Measurements from ENCODE around the gene PCCA.

PCCA gene

GRCh38 chr13:100476963-100477362 is 388.1 kb downstream of the PCCA start:
- no peak overlapping the region for H3K4me3 ChIP-seq (ENCODE audit: low read length)
- H3K4me1 ChIP-seq (ENCODE audit: control insufficient read depth, insufficient read depth, low read length), result no peaks in the 10 kb centered on the region
- H3K27me3 ChIP-seq (ENCODE audit: control insufficient read depth, insufficient read depth, low read length), result no peaks in the 10 kb centered on the region
- no peaks in the 10 kb centered on the region for H3K9me3 ChIP-seq (ENCODE audit: control insufficient read depth, low read length)
- no peak overlapping the region for H3K9ac ChIP-seq (ENCODE audit: low read length)
- no peaks in the 10 kb centered on the region for H3K36me3 ChIP-seq (ENCODE audit: control insufficient read depth, insufficient read depth, low read length)

GRCh38 chr13:100478107-100478809 is 389.4 kb downstream of the PCCA start:
- Histone ChIP-seq H3K27me3 (ENCODE audit: control insufficient read depth, insufficient read depth, low read length) (no peaks in the 10 kb centered on the region), H3K4me3 (ENCODE audit: low read length) (no peak overlapping the region), H3K36me3 (ENCODE audit: control insufficient read depth, insufficient read depth, low read length) (no peaks in the 10 kb centered on the region), H3K4me1 (ENCODE audit: control insufficient read depth, insufficient read depth, low read length) (no peaks in the 10 kb centered on the region), H3K9ac (ENCODE audit: low read length) (no peak overlapping the region), H3K9me3 (ENCODE audit: control insufficient read depth, low read length) (no peaks in the 10 kb centered on the region)

DNA sequence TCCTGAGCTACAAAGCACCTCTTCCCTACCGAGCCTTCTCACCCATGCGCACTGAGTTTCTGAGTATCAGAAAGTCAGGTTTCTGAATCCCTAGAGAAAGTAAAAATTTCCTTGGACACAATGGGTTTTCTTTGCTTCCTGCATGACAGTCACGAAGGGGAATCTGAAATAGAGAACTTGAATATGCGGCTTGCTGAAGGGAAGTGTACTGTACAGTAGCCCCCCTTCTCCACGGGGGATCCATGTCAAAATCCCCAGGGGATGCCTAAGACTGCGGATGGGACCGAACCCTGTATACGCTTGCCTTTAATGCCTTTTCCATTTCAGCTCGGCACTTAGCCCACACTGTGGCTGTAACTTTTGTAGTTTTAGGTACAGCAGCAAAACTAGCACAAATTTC is 391.8 kb downstream of the PCCA start:
- no peaks in the 10 kb centered on the region for H3K36me3 ChIP-seq (ENCODE audit: control insufficient read depth, insufficient read depth, low read length)
- H3K9ac ChIP-seq (ENCODE audit: low read length), result no peak overlapping the region
- no peaks in the 10 kb centered on the region for H3K9me3 ChIP-seq (ENCODE audit: control insufficient read depth, low read length)
- H3K4me3 ChIP-seq (ENCODE audit: low read length), result no peak overlapping the region
- no peaks in the 10 kb centered on the region for H3K4me1 ChIP-seq (ENCODE audit: control insufficient read depth, insufficient read depth, low read length)
- no peaks in the 10 kb centered on the region for H3K27me3 ChIP-seq (ENCODE audit: control insufficient read depth, insufficient read depth, low read length)

DNA sequence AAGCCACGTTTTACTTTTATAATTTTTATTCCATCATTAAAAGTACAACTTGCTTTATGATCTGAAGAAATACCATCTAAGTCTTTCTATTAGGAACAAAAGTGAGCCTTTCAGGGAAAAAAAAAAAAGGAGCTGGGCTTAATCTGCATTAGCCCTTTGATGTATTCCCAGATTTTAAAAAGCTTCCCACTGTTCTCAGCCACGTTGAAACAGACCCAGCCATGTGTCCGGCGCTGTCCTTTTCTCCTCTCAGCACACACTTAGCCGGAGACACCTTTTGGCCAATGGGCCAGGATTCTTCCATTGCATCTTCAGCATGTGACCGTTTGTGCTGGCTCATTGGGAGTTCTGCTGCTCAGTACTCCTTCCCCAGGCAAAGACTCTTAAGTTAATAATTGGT is 394.2 kb downstream of the PCCA start:
- Histone ChIP-seq H3K9me3 (ENCODE audit: control insufficient read depth, low read length) (no peaks in the 10 kb centered on the region), H3K27me3 (ENCODE audit: control insufficient read depth, insufficient read depth, low read length) (no peaks in the 10 kb centered on the region), H3K9ac (ENCODE audit: low read length) (no peak overlapping the region)

DNA sequence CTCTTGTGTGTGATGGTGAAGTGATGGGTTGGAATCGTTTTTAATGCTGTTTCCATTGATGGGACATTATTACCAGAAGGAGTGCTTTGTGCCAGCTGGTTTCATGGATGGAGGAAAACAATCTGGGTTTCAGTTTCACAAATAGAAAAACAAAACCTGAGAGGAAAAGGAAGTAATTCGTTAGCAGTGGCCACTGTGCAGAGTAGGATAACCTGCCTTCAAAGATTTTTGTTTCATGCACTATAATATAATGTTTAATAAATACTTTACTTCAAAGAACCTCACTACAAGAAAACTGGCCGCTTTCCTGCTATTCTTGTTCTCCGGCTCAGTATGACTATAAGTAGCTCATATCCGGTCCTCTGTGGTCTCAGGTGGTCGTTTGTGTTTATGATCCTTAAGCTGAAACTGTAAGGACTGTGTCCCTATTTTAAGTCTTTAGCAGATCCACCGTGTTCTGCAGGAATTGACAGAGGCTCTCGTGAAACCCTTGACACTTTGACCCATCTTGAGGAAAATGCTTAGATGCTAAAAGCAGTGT is 395.0 kb downstream of the PCCA start:
- Histone ChIP-seq H3K27me3 (ENCODE audit: control insufficient read depth, insufficient read depth, low read length) (no peaks in the 10 kb centered on the region), H3K9ac (ENCODE audit: low read length) (no peak overlapping the region), H3K9me3 (ENCODE audit: control insufficient read depth, low read length) (no peaks in the 10 kb centered on the region), H3K36me3 (ENCODE audit: control insufficient read depth, insufficient read depth, low read length) (no peaks in the 10 kb centered on the region), H3K4me3 (ENCODE audit: low read length) (no peak overlapping the region), H3K4me1 (ENCODE audit: control insufficient read depth, insufficient read depth, low read length) (no peaks in the 10 kb centered on the region)

More for the DNA sequence above, 394.2 kb downstream of the PCCA start:
- no peak overlapping the region for H3K4me3 ChIP-seq (ENCODE audit: low read length)
- H3K4me1 ChIP-seq (ENCODE audit: control insufficient read depth, insufficient read depth, low read length), result no peaks in the 10 kb centered on the region
- no peaks in the 10 kb centered on the region for H3K36me3 ChIP-seq (ENCODE audit: control insufficient read depth, insufficient read depth, low read length)

GRCh38 chr13:100484702-100485101 is 395.8 kb downstream of the PCCA start:
- Histone ChIP-seq H3K9me3 (ENCODE audit: control insufficient read depth, low read length) (no peaks in the 10 kb centered on the region), H3K4me3 (ENCODE audit: low read length) (no peak overlapping the region), H3K27me3 (ENCODE audit: control insufficient read depth, insufficient read depth, low read length) (no peaks in the 10 kb centered on the region), H3K9ac (ENCODE audit: low read length) (no peak overlapping the region), H3K4me1 (ENCODE audit: control insufficient read depth, insufficient read depth, low read length) (no peaks in the 10 kb centered on the region), H3K36me3 (ENCODE audit: control insufficient read depth, insufficient read depth, low read length) (no peaks in the 10 kb centered on the region)

- Histone ChIP-seq H3K9ac (ENCODE audit: low read length) (no peak overlapping the region), H3K9me3 (ENCODE audit: control insufficient read depth, low read length) (no peaks in the 10 kb centered on the region), H3K4me1 (ENCODE audit: control insufficient read depth, insufficient read depth, low read length) (peaks cover under 1% of the 10 kb centered on the region), H3K36me3 (ENCODE audit: control insufficient read depth, insufficient read depth, low read length) (no peaks in the 10 kb centered on the region), H3K4me3 (ENCODE audit: low read length) (no peak overlapping the region), H3K27me3 (ENCODE audit: control insufficient read depth, insufficient read depth, low read length) (no peaks in the 10 kb centered on the region)
Observed at GRCh38 chr13:100485265-100485664, 396.4 kb downstream of the PCCA start.

- Histone ChIP-seq H3K9me3 (ENCODE audit: control insufficient read depth, low read length) (no peaks in the 10 kb centered on the region), H3K9ac (ENCODE audit: low read length) (no peak overlapping the region), H3K4me1 (ENCODE audit: control insufficient read depth, insufficient read depth, low read length) (peaks cover 6% of the 10 kb centered on the region), H3K36me3 (ENCODE audit: control insufficient read depth, insufficient read depth, low read length) (no peaks in the 10 kb centered on the region), H3K4me3 (ENCODE audit: low read length) (no peak overlapping the region), H3K27me3 (ENCODE audit: control insufficient read depth, insufficient read depth, low read length) (no peaks in the 10 kb centered on the region)
Observed at GRCh38 chr13:100490692-100491091, 401.8 kb downstream of the PCCA start.

- H3K9me3 ChIP-seq (ENCODE audit: control insufficient read depth, low read length), result no peaks in the 10 kb centered on the region
- no peak overlapping the region for H3K4me3 ChIP-seq (ENCODE audit: low read length)
- H3K4me1 ChIP-seq (ENCODE audit: control insufficient read depth, insufficient read depth, low read length), result peaks cover 6% of the 10 kb centered on the region
- H3K36me3 ChIP-seq (ENCODE audit: control insufficient read depth, insufficient read depth, low read length), result no peaks in the 10 kb centered on the region
- no peak overlapping the region for H3K9ac ChIP-seq (ENCODE audit: low read length)
- H3K27me3 ChIP-seq (ENCODE audit: control insufficient read depth, insufficient read depth, low read length), result no peaks in the 10 kb centered on the region
Observed at GRCh38 chr13:100491164-100491842, 402.4 kb downstream of the PCCA start.

- H3K36me3 ChIP-seq (ENCODE audit: control insufficient read depth, insufficient read depth, low read length), result no peaks in the 10 kb centered on the region
- no peak overlapping the region for H3K4me3 ChIP-seq (ENCODE audit: low read length)
- H3K9ac ChIP-seq (ENCODE audit: low read length), result no peak overlapping the region
- H3K4me1 ChIP-seq (ENCODE audit: control insufficient read depth, insufficient read depth, low read length), result peaks cover 6% of the 10 kb centered on the region
- H3K27me3 ChIP-seq (ENCODE audit: control insufficient read depth, insufficient read depth, low read length), result no peaks in the 10 kb centered on the region
- H3K9me3 ChIP-seq (ENCODE audit: control insufficient read depth, low read length), result no peaks in the 10 kb centered on the region
Observed at GRCh38 chr13:100493418-100493817, 404.5 kb downstream of the PCCA start.

DNA sequence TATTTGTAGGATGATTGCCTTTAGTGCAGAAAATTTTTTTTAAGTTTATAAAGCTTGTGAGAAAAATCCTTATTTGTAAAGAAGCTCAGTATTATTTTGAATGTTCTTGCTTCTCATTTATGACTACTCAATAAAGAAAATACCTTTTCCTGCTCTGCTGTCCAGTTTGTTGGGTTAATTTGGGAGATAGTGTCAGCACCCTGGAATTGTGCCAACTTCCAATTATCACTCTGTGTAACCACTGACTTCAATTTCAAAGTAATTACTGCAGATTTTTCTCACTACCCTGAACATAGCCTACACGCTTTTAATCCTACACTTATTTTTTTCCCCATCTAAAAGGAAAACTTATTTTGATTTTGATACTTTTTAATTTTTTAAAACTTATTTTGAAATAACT is 406.6 kb downstream of the PCCA start:
- no peaks in the 10 kb centered on the region for H3K27me3 ChIP-seq (ENCODE audit: control insufficient read depth, insufficient read depth, low read length)
- H3K4me3 ChIP-seq (ENCODE audit: low read length), result no peak overlapping the region
- H3K36me3 ChIP-seq (ENCODE audit: control insufficient read depth, insufficient read depth, low read length), result no peaks in the 10 kb centered on the region
- H3K9me3 ChIP-seq (ENCODE audit: control insufficient read depth, low read length), result no peaks in the 10 kb centered on the region
- H3K4me1 ChIP-seq (ENCODE audit: control insufficient read depth, insufficient read depth, low read length), result peaks cover 4% of the 10 kb centered on the region
- H3K9ac ChIP-seq (ENCODE audit: low read length), result no peak overlapping the region

GRCh38 chr13:100497389-100497788 is 408.5 kb downstream of the PCCA start:
- no peaks in the 10 kb centered on the region for H3K4me1 ChIP-seq (ENCODE audit: control insufficient read depth, insufficient read depth, low read length)
- no peak overlapping the region for H3K9ac ChIP-seq (ENCODE audit: low read length)
- no peak overlapping the region for H3K4me3 ChIP-seq (ENCODE audit: low read length)
- H3K9me3 ChIP-seq (ENCODE audit: control insufficient read depth, low read length), result no peaks in the 10 kb centered on the region
- H3K36me3 ChIP-seq (ENCODE audit: control insufficient read depth, insufficient read depth, low read length), result no peaks in the 10 kb centered on the region
- H3K27me3 ChIP-seq (ENCODE audit: control insufficient read depth, insufficient read depth, low read length), result no peaks in the 10 kb centered on the region
